Ovary (tissue), 3 donors: Measurements from ENCODE around the gene EPS8L1.

Experiments
- POLR2A ChIP-seq: fragments of 450-650 bp; IDR thresholded peaks from one replicate; pipeline ENCODE4 v1.6.1; 2017; ENCODE audit warnings: antibody characterized with exemption, mild to moderate bottlenecking, moderate library complexity
- TF ChIP-seq, protein P1 (sequence below), 3 donors: fragments of 450-650 bp in 2 of 3; fragments of 200-600 bp in 1 of 3; IDR thresholded peaks; one replicate each; pipeline versions ENCODE4 v1.5.1 to v1.8.0; 2016 to 2022; ENCODE audit warnings: antibody characterized with exemption in 3 of 3, mild to moderate bottlenecking in 1 of 3
- donor health status: DM: no; HTN: no; CAD: no.

DNA sequence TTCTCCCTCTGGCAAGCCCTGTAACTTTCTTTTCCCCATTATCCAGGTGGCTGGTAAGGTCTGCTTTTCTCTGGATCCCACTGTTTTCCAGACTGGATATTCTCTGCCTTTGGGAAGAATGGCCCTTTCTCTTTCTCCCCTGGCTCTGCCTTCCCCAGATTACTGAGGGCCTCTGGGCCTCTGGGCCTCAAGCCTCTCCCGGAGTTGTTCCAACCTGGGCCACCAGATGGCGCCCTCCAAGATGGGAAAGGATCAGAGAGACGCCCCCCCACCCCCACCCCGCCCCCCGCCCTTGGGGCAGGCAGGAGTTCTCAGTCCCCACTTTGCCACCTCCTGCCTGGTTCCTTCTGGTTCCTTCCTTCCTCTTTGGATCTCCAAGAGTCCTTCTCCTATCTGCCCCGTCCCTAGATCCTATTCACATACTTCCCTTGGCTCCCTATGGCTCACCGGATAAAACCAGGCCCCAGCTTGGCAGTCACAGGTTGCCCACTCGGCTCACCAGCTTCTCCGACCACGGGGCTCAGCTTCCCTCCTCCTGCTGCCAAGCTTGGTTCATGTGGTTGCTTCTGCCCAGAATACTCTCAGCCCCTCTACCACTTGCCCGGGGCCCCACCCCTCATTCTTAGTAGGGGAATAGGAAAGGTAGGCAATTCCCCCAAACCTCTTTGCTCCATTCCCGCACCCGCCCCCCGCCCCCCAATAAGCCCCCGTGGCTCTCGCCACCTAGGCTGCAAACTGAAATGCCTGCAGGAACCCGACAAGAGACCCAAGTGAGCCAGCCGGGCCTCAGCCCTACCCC, 13.1 kb downstream of the EPS8L1 start:
- TF ChIP-seq, protein P1, sequence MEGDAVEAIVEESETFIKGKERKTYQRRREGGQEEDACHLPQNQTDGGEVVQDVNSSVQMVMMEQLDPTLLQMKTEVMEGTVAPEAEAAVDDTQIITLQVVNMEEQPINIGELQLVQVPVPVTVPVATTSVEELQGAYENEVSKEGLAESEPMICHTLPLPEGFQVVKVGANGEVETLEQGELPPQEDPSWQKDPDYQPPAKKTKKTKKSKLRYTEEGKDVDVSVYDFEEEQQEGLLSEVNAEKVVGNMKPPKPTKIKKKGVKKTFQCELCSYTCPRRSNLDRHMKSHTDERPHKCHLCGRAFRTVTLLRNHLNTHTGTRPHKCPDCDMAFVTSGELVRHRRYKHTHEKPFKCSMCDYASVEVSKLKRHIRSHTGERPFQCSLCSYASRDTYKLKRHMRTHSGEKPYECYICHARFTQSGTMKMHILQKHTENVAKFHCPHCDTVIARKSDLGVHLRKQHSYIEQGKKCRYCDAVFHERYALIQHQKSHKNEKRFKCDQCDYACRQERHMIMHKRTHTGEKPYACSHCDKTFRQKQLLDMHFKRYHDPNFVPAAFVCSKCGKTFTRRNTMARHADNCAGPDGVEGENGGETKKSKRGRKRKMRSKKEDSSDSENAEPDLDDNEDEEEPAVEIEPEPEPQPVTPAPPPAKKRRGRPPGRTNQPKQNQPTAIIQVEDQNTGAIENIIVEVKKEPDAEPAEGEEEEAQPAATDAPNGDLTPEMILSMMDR (IDR thresholded peaks at IDR 0.05) = peak in 1 of 3 donors; percentile 69
- no peak for TF ChIP-seq POLR2A
